Activated naive CD8-positive, alpha-beta T cell treated with anti-CD3 and anti-CD28 coated beads for 36 hours (primary cell): ENCODE results near the gene PBX1. TPM values are rescaled to one million over a fixed set of nuclear protein-coding genes. Genes with fewer than 3 reads are reported as not detected.

ENCODE experiments used
- DNase-seq: peaks from one replicate; pipeline ENCODE4 v3.0.0; 2021
- H3K27ac Mint-ChIP-seq: one replicate; pipeline ENCODE4 v1.8.0; 2022; ENCODE audit warnings: mild to moderate bottlenecking, moderate library complexity, mixed read lengths
- H3K27me3 Mint-ChIP-seq: one replicate; pipeline ENCODE4 v1.8.0; 2022; ENCODE audit warnings: mild to moderate bottlenecking, mixed read lengths
- H3K36me3 Mint-ChIP-seq: one replicate; pipeline ENCODE4 v1.8.0; 2021; ENCODE audit warnings: mild to moderate bottlenecking, mixed read lengths
- H3K4me1 Mint-ChIP-seq: one replicate; pipeline ENCODE4 v1.8.0; 2021; ENCODE audit warnings: mixed read lengths
- H3K4me3 Mint-ChIP-seq: one replicate; pipeline ENCODE4 v1.8.0; 2022; ENCODE audit warnings: mild to moderate bottlenecking, moderate library complexity, mixed read lengths
- H3K9me3 Mint-ChIP-seq: one replicate; pipeline ENCODE4 v1.8.0; 2022; ENCODE audit warnings: mixed read lengths
- total RNA-seq, 2 experiments: library from RNA; stranded (reverse); gene quantifications; one replicate each; pipeline ENCODE4 v1.2.3, GENCODE V29; 2021

Gene PBX1
- total RNA-seq, 2 experiments from 2014 or later = 0.04 TPM; not detected in 1

GRCh38 chr1:164880644-164881043, 321.7 kb downstream of the PBX1 start:
- no peaks in the 10 kb centered on the region for H3K4me1 Mint-ChIP-seq
- H3K27me3 Mint-ChIP-seq = peaks cover 4% of the 10 kb centered on the region
- no peak overlapping the region for H3K27ac Mint-ChIP-seq
- DNase-seq = no peak
- no peaks in the 10 kb centered on the region for H3K9me3 Mint-ChIP-seq
- H3K4me3 Mint-ChIP-seq = no peak overlapping the region
- H3K36me3 Mint-ChIP-seq = no peaks in the 10 kb centered on the region

GRCh38 chr1:164885311-164885710, 326.3 kb downstream of the PBX1 start:
- Mint-ChIP-seq H3K4me3 (no peak overlapping the region), H3K27ac (no peak overlapping the region), H3K9me3 (no peaks in the 10 kb centered on the region), H3K4me1 (no peaks in the 10 kb centered on the region), H3K36me3 (no peaks in the 10 kb centered on the region), H3K27me3 (peaks cover 4% of the 10 kb centered on the region)
- DNase-seq = no peak

DNA sequence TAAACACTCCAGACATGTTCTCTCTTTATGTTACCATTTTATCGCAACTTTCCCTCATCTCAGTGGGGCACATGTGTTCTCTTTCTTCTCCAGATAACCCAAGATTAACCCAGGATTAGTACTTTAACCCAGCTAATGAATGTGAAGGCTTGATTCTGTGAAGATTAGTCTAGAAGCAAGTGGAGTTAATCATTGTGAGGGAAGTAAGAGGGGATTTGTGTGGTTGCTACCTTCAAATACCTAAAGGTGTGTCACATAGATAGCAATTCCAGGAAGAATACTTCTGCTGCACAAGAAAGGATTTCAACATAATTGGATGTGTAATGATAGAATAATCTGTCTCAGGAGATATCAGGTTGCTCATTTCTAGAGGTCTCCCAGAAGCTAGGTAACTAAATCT, 327.1 kb downstream of the PBX1 start:
- peaks cover 4% of the 10 kb centered on the region for H3K27me3 Mint-ChIP-seq
- H3K9me3 Mint-ChIP-seq = no peaks in the 10 kb centered on the region
- H3K4me3 Mint-ChIP-seq = no peak overlapping the region
- DNase-seq = no peak
- H3K36me3 Mint-ChIP-seq = no peaks in the 10 kb centered on the region
- H3K4me1 Mint-ChIP-seq = no peaks in the 10 kb centered on the region
- no peak overlapping the region for H3K27ac Mint-ChIP-seq

GRCh38 chr1:164891615-164892014, 332.6 kb downstream of the PBX1 start:
- Mint-ChIP-seq H3K9me3 (peaks cover 1% of the 10 kb centered on the region), H3K27ac (no peak overlapping the region), H3K4me1 (no peaks in the 10 kb centered on the region), H3K36me3 (no peaks in the 10 kb centered on the region), H3K4me3 (no peak overlapping the region), H3K27me3 (no peaks in the 10 kb centered on the region)
- no peak for DNase-seq

GRCh38 chr1:164895026-164895912, 336.3 kb downstream of the PBX1 start:
- Mint-ChIP-seq H3K4me3 (no peak overlapping the region), H3K4me1 (no peaks in the 10 kb centered on the region), H3K27me3 (no peaks in the 10 kb centered on the region), H3K27ac (no peak overlapping the region), H3K36me3 (no peaks in the 10 kb centered on the region), H3K9me3 (peaks cover 1% of the 10 kb centered on the region)
- DNase-seq = no peak

DNA sequence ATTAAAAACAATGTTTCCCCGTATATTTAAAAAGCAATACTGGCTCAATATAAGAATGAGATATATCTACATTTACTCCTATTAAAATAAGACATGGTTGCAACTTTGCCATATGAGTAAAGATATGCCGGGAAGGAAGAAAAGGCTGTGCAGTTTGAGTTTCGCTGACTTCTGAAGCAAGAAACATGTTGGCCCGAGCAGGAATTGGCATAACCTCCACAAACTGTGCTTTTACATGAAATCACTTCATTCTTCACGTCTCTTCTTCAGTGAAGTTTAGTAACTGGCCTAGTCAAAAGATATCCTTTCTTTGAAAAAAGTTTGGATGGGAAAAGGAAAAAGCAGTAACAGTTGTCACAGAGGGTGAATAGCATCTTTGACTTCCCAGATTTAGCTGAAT, 342.0 kb downstream of the PBX1 start:
- no peaks in the 10 kb centered on the region for H3K27me3 Mint-ChIP-seq
- no peaks in the 10 kb centered on the region for H3K9me3 Mint-ChIP-seq
- no peak overlapping the region for H3K4me3 Mint-ChIP-seq
- DNase-seq = no peak
- H3K4me1 Mint-ChIP-seq = no peaks in the 10 kb centered on the region
- H3K36me3 Mint-ChIP-seq = no peaks in the 10 kb centered on the region
- no peak overlapping the region for H3K27ac Mint-ChIP-seq
